Measurements from ENCODE around the gene UBE2E2.

The UBE2E2 gene

DNA sequence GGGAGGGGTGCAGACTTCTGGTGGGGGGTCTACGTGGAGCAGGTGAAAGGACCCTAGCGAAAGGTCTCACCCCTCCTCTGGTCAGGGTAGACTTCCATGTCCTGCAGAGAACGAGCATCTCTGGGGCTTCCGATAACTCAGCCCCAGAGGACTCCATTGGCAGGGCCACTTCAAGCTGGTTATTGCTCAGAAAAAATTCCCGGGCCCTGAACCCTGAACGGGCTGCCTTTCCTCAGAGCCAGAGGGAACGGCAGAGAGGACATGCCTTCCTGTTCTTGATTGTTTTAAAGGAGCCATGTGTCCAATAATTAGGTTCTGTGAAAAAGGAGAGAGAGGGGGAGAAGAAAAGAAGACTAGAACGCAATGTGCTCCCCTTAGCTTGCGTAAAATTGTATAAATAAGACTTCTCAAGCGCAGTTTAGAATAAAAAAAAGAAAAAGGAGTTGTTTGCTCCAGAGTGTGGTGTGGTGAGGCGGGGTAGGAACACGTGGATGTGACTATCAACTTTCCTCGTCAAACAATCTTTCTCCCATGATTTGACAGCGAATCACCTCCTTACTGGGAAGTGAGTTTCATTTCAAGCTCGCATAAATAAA is 409.3 kb downstream of the UBE2E2 start:
- TF ChIP-seq, protein P1, sequence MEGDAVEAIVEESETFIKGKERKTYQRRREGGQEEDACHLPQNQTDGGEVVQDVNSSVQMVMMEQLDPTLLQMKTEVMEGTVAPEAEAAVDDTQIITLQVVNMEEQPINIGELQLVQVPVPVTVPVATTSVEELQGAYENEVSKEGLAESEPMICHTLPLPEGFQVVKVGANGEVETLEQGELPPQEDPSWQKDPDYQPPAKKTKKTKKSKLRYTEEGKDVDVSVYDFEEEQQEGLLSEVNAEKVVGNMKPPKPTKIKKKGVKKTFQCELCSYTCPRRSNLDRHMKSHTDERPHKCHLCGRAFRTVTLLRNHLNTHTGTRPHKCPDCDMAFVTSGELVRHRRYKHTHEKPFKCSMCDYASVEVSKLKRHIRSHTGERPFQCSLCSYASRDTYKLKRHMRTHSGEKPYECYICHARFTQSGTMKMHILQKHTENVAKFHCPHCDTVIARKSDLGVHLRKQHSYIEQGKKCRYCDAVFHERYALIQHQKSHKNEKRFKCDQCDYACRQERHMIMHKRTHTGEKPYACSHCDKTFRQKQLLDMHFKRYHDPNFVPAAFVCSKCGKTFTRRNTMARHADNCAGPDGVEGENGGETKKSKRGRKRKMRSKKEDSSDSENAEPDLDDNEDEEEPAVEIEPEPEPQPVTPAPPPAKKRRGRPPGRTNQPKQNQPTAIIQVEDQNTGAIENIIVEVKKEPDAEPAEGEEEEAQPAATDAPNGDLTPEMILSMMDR (IDR thresholded peaks at IDR 0.05): no peak

DNA sequence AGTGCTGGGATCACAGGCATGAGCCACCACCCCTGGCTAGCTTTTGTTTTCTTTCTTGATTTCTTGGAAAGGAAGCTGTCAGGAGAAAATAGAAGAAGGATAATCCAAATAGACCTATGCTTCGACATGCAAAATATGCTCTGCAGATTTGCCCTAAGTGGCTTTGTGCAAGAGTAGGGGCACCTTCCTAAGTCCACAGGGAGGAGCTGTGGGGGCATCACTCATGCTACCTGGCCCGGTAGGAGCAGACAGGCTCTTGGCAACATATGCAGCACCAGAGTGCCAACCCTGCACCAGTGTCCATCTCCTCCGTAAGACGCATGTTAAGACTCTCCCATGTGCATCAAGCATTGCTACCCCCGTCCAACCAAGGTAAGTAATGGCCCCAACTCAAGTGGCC is 411.9 kb downstream of the UBE2E2 start:
- TF ChIP-seq, protein P1 (IDR thresholded peaks at IDR 0.05): no peak

DNA sequence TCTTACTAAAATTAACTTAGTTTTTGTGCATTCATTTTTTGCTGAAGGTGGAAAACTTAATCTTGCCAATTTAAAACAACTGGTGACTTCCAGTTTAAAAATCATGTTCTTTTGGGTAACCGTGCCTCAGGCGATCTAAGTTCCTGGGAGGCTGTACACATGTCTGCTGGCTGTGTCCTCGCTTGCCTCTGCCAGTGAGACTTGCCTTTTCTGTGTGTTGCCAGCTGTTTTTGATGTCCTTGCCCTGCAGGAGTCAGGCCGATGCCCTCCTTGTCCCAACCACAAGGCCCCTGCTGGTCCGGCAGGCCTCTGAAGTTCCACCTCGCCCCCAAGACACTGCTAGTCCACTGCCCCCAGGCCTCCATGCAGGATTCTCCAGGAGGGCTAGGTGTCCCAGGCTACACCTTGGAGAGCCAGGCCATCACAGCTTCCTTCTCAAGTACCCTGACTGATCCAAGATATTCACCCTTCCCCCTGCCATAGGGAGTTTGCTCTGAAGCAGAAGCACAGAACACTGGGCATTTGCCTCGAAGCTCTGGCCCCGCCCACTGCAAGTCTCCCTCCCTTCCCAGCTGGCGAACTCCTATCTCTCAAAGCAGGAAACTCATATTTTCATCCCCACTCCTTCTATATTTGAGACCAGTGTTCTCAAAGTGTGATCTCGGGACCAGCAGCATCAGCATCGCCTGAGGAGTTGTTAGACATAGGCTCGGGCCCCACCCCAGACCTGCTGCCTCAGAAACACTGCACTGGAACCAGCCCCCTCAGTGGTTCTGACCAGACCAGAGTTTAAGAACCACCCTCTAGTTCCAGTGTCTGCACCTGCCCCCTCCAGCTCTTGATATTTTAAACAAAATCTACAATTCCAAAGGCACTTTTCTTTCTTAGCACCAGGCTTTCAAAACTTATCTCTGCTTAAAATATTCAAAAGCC is 416.8 kb downstream of the UBE2E2 start:
- TF ChIP-seq, protein P1 (IDR thresholded peaks at IDR 0.05): no peak

DNA sequence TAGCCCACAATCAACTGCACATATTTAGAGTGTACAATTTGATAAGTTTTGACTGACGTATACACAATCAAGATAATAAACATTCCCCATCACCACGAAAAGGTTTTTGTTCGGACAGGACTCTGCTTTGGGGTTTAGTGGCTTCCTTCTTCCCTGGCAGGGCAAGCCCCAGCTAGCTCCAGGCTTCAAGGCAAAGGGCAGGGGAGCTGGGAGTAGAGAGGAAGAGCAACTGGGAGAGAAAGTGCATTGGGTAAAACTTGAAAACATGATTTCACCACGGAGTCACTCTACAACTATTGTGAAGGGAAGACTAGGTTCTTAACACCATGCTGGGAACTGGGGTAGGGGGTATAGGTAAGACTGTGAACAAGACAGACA is 417.5 kb downstream of the UBE2E2 start:
- TF ChIP-seq, protein P1 (IDR thresholded peaks at IDR 0.05): no peak

DNA sequence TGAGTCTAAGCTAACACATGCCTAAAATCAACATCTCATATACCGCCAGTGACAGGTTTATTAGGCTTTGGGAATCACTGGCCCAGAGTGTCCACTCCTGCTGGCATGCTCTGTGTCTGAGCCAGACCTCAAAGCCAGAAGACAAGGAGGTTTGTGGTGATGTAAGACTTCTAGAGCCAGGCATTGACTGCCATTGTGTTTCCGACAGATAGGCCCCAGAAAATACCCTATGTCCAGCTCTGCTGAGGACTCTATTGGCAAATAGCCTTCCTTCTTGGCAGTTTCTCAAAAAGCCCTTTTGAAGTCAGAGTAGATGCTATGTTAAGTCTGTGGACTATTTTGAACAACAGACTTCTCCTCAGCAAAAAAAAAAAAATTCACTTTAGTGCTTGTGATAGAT is 420.7 kb downstream of the UBE2E2 start:
- TF ChIP-seq, protein P1 (IDR thresholded peaks at IDR 0.05): no peak

DNA sequence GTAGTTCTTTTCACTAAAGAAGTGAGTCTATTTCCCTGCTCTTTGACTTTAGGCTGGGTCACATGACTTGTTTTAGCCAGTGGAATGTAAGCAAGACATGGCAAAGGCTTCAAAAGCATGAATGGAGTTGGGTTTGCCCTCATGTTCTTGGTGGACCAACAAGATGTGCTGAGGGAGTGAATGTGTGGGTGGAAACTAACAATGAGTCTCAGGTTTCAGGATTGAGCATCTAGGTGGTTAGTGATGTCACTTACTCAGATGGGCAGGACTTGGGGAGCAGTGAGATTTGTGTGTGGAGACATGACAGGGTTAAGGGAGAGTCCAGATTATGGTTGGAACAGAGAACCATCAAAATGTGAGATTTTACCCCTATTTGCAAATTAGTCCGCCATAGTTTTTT is 421.2 kb downstream of the UBE2E2 start:
- TF ChIP-seq, protein P1 (IDR thresholded peaks at IDR 0.05): no peak

DNA sequence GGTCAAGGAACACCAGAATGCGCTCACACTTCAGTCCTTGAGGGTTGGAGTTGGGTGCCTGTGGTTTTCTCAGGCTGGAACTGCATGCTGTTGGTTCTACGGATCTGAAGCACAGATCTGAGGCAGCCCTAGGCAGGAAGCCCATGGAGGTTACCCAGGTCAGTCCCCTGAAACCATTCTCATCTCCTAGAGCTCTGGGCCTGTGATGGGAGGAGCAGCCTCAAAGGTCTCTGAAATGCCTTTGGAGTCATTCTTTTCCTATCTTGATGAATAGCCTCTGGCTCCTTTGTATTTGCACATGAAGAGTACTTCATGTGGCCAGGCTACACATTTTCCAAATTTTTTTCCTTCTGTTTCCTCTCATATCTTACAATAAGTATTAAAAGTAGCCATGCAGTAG is 423.3 kb downstream of the UBE2E2 start:
- TF ChIP-seq, protein P1 (IDR thresholded peaks at IDR 0.05): no peak

All from LNCAP (cell line).